Natural killer cell (primary cell): Measurements from ENCODE around the gene MMP28. TPM values are rescaled to one million over a fixed set of nuclear protein-coding genes. Genes with fewer than 3 reads are reported as not detected.

Experiments used
- ATAC-seq, 3 donors: fragments of 150-1000 bp in 2 of 3; fragments of 200-7000 bp in 1 of 3; cut with Tn5 transposase; 1 replicate in 1 of 3; 2 replicates in 2 of 3; pipeline ENCODE4 v1.10.0; 2021; ENCODE audit warnings: mild to moderate bottlenecking in 2 of 3, moderate library complexity in 2 of 3
- DNase-seq, 2 donors: peaks; one replicate each; pipeline versions ENCODE4 v3.0.0 to v3.0.0-alpha.2; 2013 to 2021; ENCODE audit warnings: mixed read lengths in 1 of 2
- H3K27ac ChIP-seq: one replicate; pipeline ENCODE4 v1.5.1; 2013; ENCODE audit warnings: mild to moderate bottlenecking, low read length
- H3K27me3 ChIP-seq: one replicate; pipeline ENCODE4 v1.6.1; 2013; ENCODE audit warnings: low read length; ENCODE audit not compliant: control insufficient read depth, insufficient read depth
- H3K36me3 ChIP-seq: one replicate; pipeline ENCODE4 v1.6.1; 2013; ENCODE audit warnings: low read length; ENCODE audit not compliant: control insufficient read depth, insufficient read depth
- H3K4me1 ChIP-seq: one replicate; pipeline ENCODE4 v1.6.1; 2013; ENCODE audit warnings: low read length; ENCODE audit not compliant: control insufficient read depth, insufficient read depth
- H3K4me3 ChIP-seq: one replicate; pipeline ENCODE4 v1.5.1; 2013; ENCODE audit warnings: low read length
- H3K9me3 ChIP-seq: one replicate; pipeline ENCODE4 v1.6.1; 2013; ENCODE audit warnings: low read length; ENCODE audit not compliant: control insufficient read depth, insufficient read depth
- H3K27ac Mint-ChIP-seq, 2 donors: one replicate each; pipeline ENCODE4 v1.8.0; 2022; ENCODE audit warnings: mild to moderate bottlenecking in 2 of 2, mixed read lengths in 2 of 2, moderate library complexity in 1 of 2
- H3K27me3 Mint-ChIP-seq, 2 donors: one replicate each; pipeline ENCODE4 v1.8.0; 2022; ENCODE audit warnings: low read depth in 2 of 2, mixed read lengths in 2 of 2
- H3K36me3 Mint-ChIP-seq: one replicate; pipeline ENCODE4 v1.8.0; 2022; ENCODE audit warnings: mixed read lengths
- H3K4me1 Mint-ChIP-seq, 2 donors: one replicate each; pipeline ENCODE4 v1.8.0; 2022; ENCODE audit warnings: mixed read lengths in 2 of 2
- H3K4me3 Mint-ChIP-seq: one replicate; pipeline ENCODE4 v1.8.0; 2022; ENCODE audit warnings: mild to moderate bottlenecking, moderate library complexity, mixed read lengths
- H3K9me3 Mint-ChIP-seq, 2 donors: one replicate each; pipeline ENCODE4 v1.8.0; 2022; ENCODE audit warnings: mixed read lengths in 2 of 2
- WGBS: methylation state at CpG from one replicate; pipeline ENCODE4 v1.1.7; 2013; ENCODE audit warnings: missing lambda C conversion rate; ENCODE audit not compliant: insufficient coverage; 5-methylcytosine and 5-hydroxymethylcytosine counted together
- intact Hi-C: fragments of 100-400 bp; cut with micrococcal nuclease; formaldehyde crosslinking; loops from one replicate; pipeline ENCODE4 v1.14.2; 2022
- total RNA-seq, 4 donors: library from RNA; stranded (reverse); fragments of 120-200 nt in 1 of 4; gene quantifications; one replicate each; pipeline versions ENCODE4 v1.2.3 to v1.2.4, GENCODE V29; 2013 to 2022
- TF ChIP-seq, protein P1 (sequence below): fragments of 200-600 bp; IDR thresholded peaks from one replicate; pipeline ENCODE4 v1.8.0; 2022; ENCODE audit warnings: antibody characterized with exemption

The MMP28 gene
- total RNA-seq, 3 donors from 2014 or later (not counting 1 experiment from before 2014, with no cell fraction given) = 1.1 TPM; not detected in 2

DNA sequence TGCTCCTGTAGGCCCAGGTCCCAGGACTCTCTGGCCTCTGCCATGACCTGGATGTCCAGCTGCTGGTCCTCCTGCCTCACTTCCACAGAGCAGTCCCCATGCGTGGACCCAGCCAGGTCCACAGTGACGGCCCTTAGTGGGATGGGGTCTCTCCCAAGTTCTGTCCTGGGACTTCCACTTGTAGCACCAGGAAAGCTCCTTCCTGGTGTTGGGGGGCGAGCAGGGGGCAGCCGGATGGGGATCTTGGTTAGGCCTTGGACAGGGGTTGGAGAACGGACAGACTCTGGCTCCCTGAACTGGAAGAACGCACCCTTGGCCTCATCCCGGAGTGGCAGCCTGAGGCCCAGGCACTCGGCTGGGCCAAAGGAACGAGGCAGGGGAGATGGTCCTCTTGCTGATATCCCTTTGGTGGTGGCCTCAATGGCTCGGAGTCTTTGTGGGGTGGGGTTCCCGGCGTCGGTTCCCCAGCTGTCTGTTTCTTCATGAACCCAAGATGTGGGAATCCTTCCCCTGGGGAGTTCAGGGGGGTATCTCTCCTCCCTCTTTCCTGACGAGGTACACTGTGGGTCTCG is 49.6 kb downstream of the MMP28 start:
- Histone ChIP-seq H3K27ac (no peak overlapping the region), H3K27me3 (peaks cover 17% of the 10 kb centered on the region), H3K36me3 (no peaks in the 10 kb centered on the region), H3K9me3 (no peaks in the 10 kb centered on the region), H3K4me3 (no peak overlapping the region), H3K4me1 (peaks cover 12% of the 10 kb centered on the region)
- no peak for ATAC-seq
- Mint-ChIP-seq H3K36me3 (no peaks in the 10 kb centered on the region), H3K27ac (no peak overlapping the region), H3K4me1 (peaks cover 0 to 9% of the 10 kb centered on the region in 2 donors), H3K4me3 (no peak overlapping the region), H3K27me3 (peaks cover 39 to 43% of the 10 kb centered on the region in 2 donors), H3K9me3 (no peaks in the 10 kb centered on the region)
- TF ChIP-seq, protein P1, sequence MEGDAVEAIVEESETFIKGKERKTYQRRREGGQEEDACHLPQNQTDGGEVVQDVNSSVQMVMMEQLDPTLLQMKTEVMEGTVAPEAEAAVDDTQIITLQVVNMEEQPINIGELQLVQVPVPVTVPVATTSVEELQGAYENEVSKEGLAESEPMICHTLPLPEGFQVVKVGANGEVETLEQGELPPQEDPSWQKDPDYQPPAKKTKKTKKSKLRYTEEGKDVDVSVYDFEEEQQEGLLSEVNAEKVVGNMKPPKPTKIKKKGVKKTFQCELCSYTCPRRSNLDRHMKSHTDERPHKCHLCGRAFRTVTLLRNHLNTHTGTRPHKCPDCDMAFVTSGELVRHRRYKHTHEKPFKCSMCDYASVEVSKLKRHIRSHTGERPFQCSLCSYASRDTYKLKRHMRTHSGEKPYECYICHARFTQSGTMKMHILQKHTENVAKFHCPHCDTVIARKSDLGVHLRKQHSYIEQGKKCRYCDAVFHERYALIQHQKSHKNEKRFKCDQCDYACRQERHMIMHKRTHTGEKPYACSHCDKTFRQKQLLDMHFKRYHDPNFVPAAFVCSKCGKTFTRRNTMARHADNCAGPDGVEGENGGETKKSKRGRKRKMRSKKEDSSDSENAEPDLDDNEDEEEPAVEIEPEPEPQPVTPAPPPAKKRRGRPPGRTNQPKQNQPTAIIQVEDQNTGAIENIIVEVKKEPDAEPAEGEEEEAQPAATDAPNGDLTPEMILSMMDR = no peak
- 91% methylated on average over 13 of the region's 15 CpGs for WGBS
- DNase-seq = no peak
- intact Hi-C loops = loop anchor here (2.0 kb wide), 1 partner anchor 1203 kb away; no protein-coding TSS in a partner anchor

DNA sequence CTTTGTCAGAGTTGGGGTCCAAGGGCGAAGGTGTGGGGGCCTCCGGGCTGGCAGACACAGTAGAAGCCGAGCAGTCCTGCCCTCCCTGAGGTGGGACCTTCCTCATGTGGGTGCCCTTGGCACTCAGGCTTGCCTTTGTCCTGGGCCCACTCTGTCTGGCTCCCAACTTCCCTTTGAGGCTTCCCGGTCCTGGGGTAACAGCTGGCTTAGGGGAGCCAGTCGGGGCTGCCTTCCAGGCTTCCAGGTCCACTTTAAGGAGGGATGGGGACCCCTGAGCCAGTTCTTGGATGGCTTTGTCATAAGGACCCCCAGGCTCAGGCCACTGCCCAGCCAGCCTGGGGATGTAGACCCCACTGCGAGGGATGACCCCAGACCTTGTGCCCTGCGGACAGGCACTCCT is 50.2 kb downstream of the MMP28 start:
- Histone ChIP-seq H3K36me3 (no peaks in the 10 kb centered on the region), H3K4me1 (peaks cover 12% of the 10 kb centered on the region), H3K4me3 (no peak overlapping the region), H3K9me3 (no peaks in the 10 kb centered on the region), H3K27ac (no peak overlapping the region), H3K27me3 (peaks cover 15% of the 10 kb centered on the region)
- Mint-ChIP-seq H3K4me3 (no peak overlapping the region), H3K9me3 (no peaks in the 10 kb centered on the region), H3K36me3 (no peaks in the 10 kb centered on the region), H3K27ac (no peak overlapping the region), H3K27me3 (peaks cover 33 to 39% of the 10 kb centered on the region in 2 donors), H3K4me1 (peaks cover 0 to 9% of the 10 kb centered on the region in 2 donors)
- TF ChIP-seq, protein P1 = no peak
- 89% methylated on average over 7 of the region's 7 CpGs for WGBS
- ATAC-seq = no peak
- intact Hi-C loops = no loop called here
- no peak for DNase-seq

DNA sequence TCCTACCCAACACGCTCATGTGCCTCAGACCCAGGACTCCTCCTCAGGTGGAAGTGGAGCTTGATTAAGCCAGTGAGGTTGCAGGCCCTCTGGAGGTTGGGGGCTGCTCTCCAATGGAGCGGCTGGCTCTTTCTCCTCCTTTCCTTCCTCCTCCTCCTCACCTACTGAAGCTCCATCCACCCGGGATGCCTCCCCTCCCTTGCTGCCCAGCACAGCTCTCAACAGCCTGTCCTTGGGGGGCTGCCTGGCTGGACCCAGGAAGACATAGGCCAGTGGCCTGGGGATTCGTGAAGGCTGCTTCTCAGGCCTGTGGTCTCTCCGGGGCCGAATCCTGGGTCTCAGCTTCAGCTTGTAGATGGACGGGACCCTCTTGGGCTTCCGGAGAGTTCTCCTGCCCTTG is 50.6 kb downstream of the MMP28 start:
- peaks cover 0 to 9% of the 10 kb centered on the region in 2 donors for H3K4me1 Mint-ChIP-seq
- Histone ChIP-seq H3K4me1 (peaks cover 12% of the 10 kb centered on the region), H3K4me3 (no peak overlapping the region), H3K36me3 (no peaks in the 10 kb centered on the region), H3K9me3 (no peaks in the 10 kb centered on the region), H3K27ac (no peak overlapping the region), H3K27me3 (peaks cover 15% of the 10 kb centered on the region)
- H3K27ac Mint-ChIP-seq = no peak overlapping the region
- TF ChIP-seq, protein P1 = no peak
- ATAC-seq (no peak), DNase-seq (no peak)
- WGBS = 87% methylated on average over 8 of the region's 8 CpGs
- peaks cover 31 to 36% of the 10 kb centered on the region in 2 donors for H3K27me3 Mint-ChIP-seq
- no peaks in the 10 kb centered on the region for H3K36me3 Mint-ChIP-seq
- H3K4me3 Mint-ChIP-seq = no peak overlapping the region
- H3K9me3 Mint-ChIP-seq = no peaks in the 10 kb centered on the region
- intact Hi-C loops = no loop called here
